Peyer's patch (tissue), 4 donors: ENCODE data around the gene HTT-AS.

Experiments
- CTCF ChIP-seq, 6 experiments: fragments of 450-650 bp in 4 of 6; fragments of 200-600 bp in 2 of 6; sonication (generic) in 1 of 6; IDR thresholded peaks; one replicate each; pipeline ENCODE4 v1.5.1; 2017 to 2019; ENCODE audit warnings: antibody characterized with exemption in 6 of 6, mild to moderate bottlenecking in 3 of 6, moderate library complexity in 1 of 6
- POLR2A ChIP-seq, 2 donors: fragments of 450-650 bp; IDR thresholded peaks; one replicate each; pipeline ENCODE4 v1.5.1; 2017; ENCODE audit warnings: antibody characterized with exemption in 2 of 2, mild to moderate bottlenecking in 2 of 2, moderate library complexity in 2 of 2

- TF ChIP-seq CTCF (IDR thresholded peaks at IDR 0.05) (no peak), POLR2A (IDR thresholded peaks at IDR 0.05) (no peak)
Measured at GRCh38 chr4:3059943-3060342, 14.4 kb downstream of the HTT-AS start.
